Measurements from ENCODE around the gene TEX22. TPM values are rescaled to one million over a fixed set of nuclear protein-coding genes. Genes with fewer than 3 reads are reported as not detected.

Gene TEX22
- total RNA-seq, 1 donor from 2014 or later: not detected

- DNase-seq: no peak
Measured at GRCh38 chr14:105366386-105367074, 31.8 kb upstream of the TEX22 start.

- no peak for DNase-seq
Measured at GRCh38 chr14:105367116-105368031, 31.0 kb upstream of the TEX22 start.

DNA sequence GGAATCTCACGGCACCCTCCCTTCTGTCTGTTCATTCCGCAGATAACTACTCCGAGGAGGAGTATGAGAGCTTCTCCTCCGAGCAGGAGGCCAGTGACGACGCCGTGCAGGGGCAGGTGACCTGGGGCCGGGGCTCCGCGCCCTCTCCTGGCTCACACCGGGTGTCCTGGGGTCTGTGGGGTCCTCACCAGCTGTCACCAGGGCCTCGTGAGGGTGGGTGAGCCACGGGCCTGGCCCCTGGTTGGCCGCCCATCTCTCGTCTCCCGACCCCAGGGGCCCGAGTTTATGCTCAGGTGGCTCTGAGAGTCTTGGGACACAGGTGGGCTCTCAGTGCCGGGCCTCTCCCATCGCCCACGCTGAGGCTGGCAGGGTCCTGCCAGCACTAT, 30.3 kb upstream of the TEX22 start:
- DNase-seq: no peak

- DNase-seq: no peak
Measured at GRCh38 chr14:105368426-105368825, 29.9 kb upstream of the TEX22 start.

DNA sequence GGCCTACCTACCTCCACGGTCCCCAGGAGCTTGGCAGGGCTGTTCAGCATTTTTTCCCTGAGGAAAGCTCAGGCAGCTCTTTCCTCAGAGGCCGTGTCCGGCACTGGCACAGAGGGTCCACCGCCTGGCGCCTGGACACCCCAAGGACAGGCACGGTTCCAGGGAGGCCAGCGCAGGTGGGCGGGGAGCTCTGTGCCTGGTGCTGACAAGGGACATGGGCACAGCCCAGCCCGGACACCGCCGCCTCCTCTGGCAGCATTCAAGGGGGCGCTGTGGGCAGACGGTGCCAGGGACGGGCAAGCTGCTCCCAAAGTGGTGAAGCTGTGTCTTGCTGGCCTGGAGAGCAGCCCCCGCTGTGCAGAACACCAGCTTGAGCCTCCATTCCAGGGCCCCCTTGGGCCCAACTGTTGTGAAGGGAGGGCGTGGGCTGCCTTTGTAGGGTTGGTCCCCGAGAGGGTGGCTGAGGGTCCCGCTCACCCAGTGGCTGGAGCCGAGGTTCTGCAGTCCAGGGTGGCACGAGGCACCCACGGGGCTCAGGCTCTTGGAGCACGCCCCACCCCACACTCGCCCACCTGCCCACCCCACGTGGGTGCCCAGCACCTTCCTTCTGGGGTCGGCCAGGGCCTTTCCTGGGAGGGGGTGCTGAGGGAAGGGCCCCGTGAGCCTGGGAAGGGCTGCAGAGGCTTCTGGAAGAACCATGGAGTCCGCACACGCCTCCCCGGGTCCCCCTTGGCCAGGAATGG, 29.3 kb upstream of the TEX22 start:
- no peak for DNase-seq

- no peak for DNase-seq
Measured at GRCh38 chr14:105369653-105370040, 28.7 kb upstream of the TEX22 start.

DNA sequence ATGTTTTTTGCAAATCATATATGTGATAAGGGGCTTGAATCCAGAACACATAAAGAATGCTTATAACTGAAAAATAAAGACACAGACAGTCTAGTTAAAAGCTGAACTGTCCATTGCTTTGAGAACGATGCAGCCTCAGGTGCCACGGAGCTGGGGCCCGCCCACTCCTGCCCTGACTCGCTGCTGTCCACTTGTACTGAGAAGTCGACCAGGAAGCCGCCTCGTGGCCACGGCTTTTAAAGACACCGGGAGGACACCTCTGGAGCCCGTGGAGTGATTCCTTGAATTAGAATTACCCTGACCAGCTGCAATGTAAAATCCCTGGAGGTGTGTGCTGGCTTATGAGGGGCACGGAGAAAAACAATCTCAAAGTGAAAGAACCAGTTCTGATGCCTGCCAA, 23.9 kb upstream of the TEX22 start:
- no peak for DNase-seq

DNA sequence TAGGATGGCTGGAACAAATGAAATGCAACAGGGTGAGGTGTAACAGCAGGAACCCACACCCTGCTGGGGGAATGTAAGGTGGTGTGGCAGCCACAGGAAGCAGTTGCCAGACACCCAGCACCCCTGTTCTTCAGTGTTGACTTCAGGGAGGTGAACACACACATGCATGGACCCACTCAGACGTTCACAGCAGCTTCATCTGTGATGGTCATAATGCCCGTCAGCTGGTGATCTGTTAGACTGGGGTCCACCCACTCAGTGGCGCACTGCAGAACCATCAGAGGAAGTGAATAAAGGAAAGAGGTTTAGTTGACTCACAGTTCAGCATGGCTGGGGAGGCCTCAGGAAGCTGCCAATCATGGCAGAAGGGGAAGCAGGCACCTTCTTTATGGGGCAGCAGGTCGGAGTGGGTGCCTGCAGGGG, 22.7 kb upstream of the TEX22 start:
- DNase-seq: no peak

DNA sequence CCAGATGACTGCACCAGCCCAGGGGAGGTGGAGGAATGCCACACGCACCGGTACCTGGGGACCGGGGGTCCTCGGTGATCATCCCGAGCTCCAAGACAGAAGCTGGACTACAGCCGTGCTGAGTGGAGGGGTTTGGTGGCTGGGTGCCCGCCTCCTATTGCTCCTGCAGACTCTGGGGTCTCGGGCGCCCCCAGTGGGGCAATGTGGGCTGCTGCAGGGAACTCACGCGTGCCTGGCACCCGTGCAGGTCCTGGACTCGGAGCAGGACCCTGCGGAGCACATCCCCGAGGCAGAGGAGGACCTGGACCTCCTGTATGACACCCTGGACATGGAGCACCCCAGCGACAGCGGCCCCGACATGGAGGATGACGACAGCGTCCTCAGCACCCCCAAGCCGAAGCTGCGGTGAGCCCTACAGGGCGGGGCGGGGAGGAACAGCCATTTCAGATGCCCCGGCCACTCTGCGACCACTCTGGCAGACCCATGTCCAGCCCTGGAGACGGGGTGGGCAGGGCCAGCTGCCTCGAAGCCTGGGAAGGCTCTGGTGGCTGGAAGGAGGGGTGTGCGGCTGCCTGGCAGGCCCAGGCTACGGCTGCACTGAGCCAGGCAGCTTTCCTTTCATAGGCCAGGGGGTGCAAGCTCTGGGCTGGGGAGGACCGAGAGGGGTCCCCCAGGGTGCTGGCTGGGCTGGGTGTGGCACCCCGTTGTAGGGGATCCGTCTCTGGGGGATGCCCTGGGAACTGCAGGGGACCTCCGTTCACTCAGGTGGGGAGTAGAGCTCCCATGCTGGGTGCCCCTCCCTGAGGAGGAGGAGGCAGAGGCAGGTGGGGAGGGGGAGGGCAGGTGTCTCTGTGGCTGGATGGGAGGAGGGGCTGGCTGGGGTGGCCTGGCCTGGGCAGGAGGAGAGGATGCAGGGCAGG, 21.6 kb upstream of the TEX22 start:
- DNase-seq: no peak

DNA sequence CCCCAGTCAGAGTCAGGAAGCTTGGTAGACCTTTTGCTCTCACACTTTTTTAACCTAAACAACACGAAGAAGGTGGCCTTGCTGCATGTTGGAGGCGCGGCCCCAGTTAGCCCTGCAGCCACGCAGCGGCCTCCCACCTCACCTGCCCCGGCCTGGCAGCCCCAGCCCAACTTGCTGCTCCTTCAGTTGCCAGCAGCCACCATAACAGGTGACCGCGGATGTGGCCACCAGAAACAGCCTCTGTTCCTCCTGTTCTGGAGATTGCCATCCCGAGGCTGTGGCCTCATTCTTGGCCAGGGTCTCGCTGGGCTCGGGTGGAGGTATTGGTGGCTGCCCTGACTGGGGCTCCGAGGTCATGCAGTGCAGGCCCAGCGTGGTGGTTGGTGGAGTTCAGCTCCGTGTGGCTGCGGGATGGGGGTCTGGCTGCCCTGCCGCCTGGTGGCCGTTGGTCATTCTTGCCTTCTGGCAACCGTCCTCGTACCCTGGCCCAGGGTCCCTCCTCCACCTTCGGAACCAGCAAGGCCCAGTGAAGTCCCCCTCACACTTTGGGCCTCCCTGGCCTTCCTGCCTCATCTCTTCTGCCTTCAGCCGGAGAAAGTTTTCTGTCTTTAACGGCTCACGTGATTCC, 20.7 kb upstream of the TEX22 start:
- no peak for DNase-seq

DNA sequence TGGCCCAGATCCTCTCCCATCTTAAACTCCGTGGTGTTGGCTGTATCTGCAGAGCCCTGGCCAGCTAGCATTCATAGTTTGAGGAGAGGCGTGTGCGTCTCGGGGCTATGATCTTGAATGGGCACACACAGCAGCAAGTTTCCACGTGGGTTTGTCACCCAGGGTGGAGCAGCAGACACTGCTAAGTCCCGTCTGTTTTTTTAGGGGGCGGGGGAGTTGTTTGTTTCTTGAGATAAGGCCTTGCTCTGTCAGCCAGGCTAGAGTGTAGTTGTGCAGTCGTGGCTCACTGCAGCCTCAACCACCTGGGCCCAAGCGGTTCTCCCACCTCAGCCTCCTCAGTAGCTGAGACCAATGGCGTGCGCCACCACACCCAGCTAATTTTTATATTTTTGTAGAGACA, 20.1 kb upstream of the TEX22 start:
- no peak for DNase-seq

GRCh38 chr14:105378873-105379685, 19.3 kb upstream of the TEX22 start:
- DNase-seq: no peak

GRCh38 chr14:105379946-105380345, 18.4 kb upstream of the TEX22 start:
- no peak for DNase-seq

- DNase-seq: no peak
Measured at GRCh38 chr14:105380756-105381155, 17.6 kb upstream of the TEX22 start.

- no peak for DNase-seq
Measured at GRCh38 chr14:105381446-105382342, 16.6 kb upstream of the TEX22 start.

GRCh38 chr14:105382343-105383082, 15.8 kb upstream of the TEX22 start:
- no peak for DNase-seq

DNA sequence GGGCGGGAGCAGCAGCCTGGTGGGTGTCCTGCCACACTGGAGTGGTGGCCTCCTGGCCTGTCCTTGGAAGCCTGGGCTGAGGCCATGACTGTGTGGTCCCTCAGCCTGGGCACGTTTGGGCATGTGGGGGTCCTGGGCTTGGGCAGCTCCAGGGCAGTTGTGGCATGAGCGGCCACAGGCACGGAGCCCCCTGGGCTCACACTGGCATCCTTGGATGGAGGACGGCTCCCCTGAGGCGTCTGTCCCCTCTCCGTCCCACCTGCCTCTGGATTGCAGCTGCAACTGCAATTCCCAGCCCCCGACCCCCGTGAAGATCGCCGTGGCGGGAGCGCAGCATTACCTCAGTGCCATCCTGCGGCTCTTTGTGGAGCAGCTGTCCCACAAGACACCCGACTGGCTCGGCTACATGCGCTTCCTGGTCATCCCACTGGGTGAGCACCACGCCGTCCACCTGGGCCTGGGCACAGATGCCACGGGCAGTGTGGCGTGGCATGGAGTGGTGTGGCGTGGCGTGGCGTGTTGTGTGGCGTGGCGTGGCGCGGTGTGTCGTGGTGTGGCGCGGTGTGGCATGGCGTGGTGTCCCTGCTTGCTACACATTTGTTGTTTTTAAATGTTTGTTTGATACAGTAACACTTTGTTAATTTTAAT, 15.1 kb upstream of the TEX22 start:
- DNase-seq: no peak

DNA sequence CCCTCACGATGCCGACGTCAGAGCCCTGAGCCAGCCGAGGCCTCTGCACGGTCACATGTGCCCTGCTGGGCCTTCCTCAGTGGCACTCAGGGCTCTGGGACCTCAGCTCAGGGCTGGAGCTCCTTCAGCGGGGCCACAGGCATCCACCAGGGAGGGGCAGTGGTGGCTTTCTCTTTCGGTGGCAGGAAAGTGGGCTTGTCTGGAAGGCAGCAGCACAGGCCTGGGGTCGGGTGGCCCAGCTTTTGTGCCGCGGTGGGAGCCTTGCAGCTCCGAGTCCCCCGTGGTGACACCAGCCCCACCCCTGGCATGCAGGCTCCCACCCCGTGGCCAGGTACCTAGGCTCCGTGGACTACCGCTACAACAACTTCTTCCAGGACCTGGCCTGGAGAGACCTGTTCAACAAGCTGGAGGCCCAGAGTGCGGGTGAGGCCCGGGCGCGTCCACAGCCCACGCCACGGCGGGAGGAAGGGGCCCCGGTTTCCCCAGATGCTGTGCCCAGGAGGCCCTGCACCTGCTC, 14.2 kb upstream of the TEX22 start:
- no peak for DNase-seq
